ENCODE measurements around the gene LRGUK.
"Not testable (repeated sequence)": the region's sequence is repeated elsewhere in the genome, so short reads cannot be mapped to it uniquely, and the experiment has no call there.

DNA sequence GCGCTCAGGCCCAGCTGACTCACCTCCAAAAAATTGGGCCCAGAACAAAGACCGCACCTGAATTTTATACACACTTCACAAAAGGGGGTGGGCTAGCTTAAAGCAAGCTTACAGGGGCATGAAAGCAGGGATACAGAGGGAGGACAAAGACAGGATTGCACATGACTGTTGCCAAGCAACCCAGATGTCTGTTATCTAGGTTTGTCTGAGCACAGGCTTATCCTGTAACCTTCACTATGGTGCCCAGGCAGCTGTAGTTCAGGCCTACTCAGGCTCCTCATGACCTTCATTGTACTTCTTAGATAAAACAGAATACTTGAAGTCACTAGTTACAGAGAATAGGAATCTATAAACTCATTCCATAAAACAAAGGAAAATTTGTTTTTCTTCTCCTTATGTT lies 49.6 kb upstream of the LRGUK start:
- TF ChIP-seq POLR2A (IDR thresholded peaks at IDR 0.05; ENCODE audit: low read length); GATA1 (IDR thresholded peaks at IDR 0.05; ENCODE audit: low read depth, low read length): not testable (repeated sequence)
